AG08396 (cell line): ENCODE measurements around the gene ZNF606.

ENCODE experiments used
- DNase-seq: peaks from one replicate; pipeline ENCODE4 v3.0.0; 2012; ENCODE audit warnings: low spot score, mixed read lengths

Gene ZNF606

DNA sequence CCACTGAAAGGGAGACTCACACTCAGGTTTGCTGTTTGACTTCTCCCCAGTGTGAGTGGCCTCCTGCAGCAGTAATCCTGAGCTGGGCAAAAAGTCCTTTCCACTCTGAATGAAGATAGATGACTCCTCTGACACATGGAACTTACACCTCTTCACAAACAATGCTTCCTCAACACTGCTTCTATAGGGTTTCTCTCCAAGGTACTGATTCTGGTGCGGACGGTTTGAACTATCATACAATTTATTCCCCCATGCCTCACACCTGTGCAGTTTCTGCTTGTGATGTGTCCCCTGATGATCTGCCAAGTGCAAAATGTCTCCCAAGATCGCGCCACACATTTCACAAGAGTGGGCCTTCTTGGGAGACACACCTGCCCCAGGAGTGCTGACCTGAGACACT, 75.0 kb downstream of the ZNF606 start:
- no peak for DNase-seq
